SK-N-SH (cell line): ENCODE data around the gene CYP27B1. TPM values are rescaled to one million over a fixed set of nuclear protein-coding genes. Genes with fewer than 3 reads are reported as not detected.

Experiments
- CTCF ChIA-PET: fragments of 300-600, 350-600 bp; formaldehyde crosslinking; extraction: SDS; loops from one replicate; lab custom pipeline; 2021; lab: Yijun Ruan, JAX
- POLR2A ChIA-PET: fragments of 350-600 bp; sonication (Branson Sonifier 250); formaldehyde crosslinking; extraction: SDS; loops from one replicate; lab custom pipeline; 2020; ENCODE audit warnings: antibody characterized with exemption, inconsistent platforms; lab: Yijun Ruan, JAX
- DNase-seq: peaks from one replicate; pipeline ENCODE4 v3.0.0; 2012
- H2AFZ ChIP-seq: fragments of 200-600 bp; sonication (generic); 2 replicates; pipeline ENCODE4 v1.8.1; 2016; ENCODE audit warnings: antibody characterized with exemption, mild to moderate bottlenecking, low read depth
- H3F3A ChIP-seq: fragments of 200-600 bp; sonication (generic); replicated peaks from 2 replicates; pipeline ENCODE3; 2016; ENCODE audit warnings: antibody characterized with exemption, mild to moderate bottlenecking; ENCODE audit not compliant: insufficient read depth
- H3K27ac ChIP-seq, 2 experiments: fragments of 200-500 bp in 1 of 2; fragments of 200-600 bp in 1 of 2; sonication (Bioruptor generic) in 1 of 2; sonication (generic), shearing (Covaris generic) in 1 of 2; 2 replicates each; pipeline versions ENCODE4 v1.5.1 to v1.6.1; 2014 to 2016; ENCODE audit warnings: low read depth in 2 of 2, inconsistent platforms in 1 of 2, low read length in 1 of 2, mild to moderate bottlenecking in 1 of 2, mixed read lengths in 1 of 2
- H3K27me3 ChIP-seq: fragments of 200-600 bp; sonication (generic), shearing (Covaris generic); 2 replicates; pipeline ENCODE4 v1.6.1; 2016; ENCODE audit warnings: mixed run types; ENCODE audit not compliant: insufficient read depth
- H3K36me3 ChIP-seq, 2 experiments: fragments of 200-500 bp in 1 of 2; fragments of 200-600 bp in 1 of 2; sonication (Bioruptor generic) in 1 of 2; sonication (generic) in 1 of 2; replicated peaks in 1 of 2; 2 replicates each; pipeline versions ENCODE3 to v1.5.1; 2014 to 2016; ENCODE audit warnings: low read length in 1 of 2, mild to moderate bottlenecking in 1 of 2; ENCODE audit not compliant: insufficient read depth in 2 of 2, control insufficient read depth in 1 of 2
- H3K4me1 ChIP-seq, 2 experiments: fragments of 200-500 bp in 1 of 2; fragments of 200-600 bp in 1 of 2; sonication (Bioruptor generic) in 1 of 2; sonication (generic), shearing (Covaris generic) in 1 of 2; 2 replicates each; pipeline versions ENCODE4 v1.5.1 to v1.6.1; 2014 to 2016; ENCODE audit warnings: low read depth in 1 of 2, low read length in 1 of 2, mixed run types in 1 of 2; ENCODE audit not compliant: insufficient read depth in 2 of 2, control insufficient read depth in 1 of 2
- H3K4me2 ChIP-seq: fragments of 200-600 bp; sonication (generic), shearing (Covaris generic); 2 replicates; pipeline ENCODE4 v1.6.1; 2017; ENCODE audit warnings: mixed run types
- H3K4me3 ChIP-seq, 2 experiments: fragments of 200-500 bp in 1 of 2; fragments of 200-600 bp in 1 of 2; sonication (Bioruptor generic) in 1 of 2; sonication (generic), shearing (Covaris generic) in 1 of 2; 2 replicates each; pipeline versions ENCODE4 v1.5.1 to v1.8.1; 2014 to 2016; ENCODE audit warnings: low read depth in 2 of 2, inconsistent platforms in 1 of 2, low read length in 1 of 2, mild to moderate bottlenecking in 1 of 2, mixed read lengths in 1 of 2, moderate library complexity in 1 of 2
- H3K79me2 ChIP-seq: fragments of 200-600 bp; sonication (generic); 2 replicates; pipeline ENCODE4 v1.8.1; 2017; ENCODE audit warnings: mild to moderate bottlenecking; ENCODE audit not compliant: insufficient read depth
- H3K9ac ChIP-seq: fragments of 200-600 bp; sonication (generic); 2 replicates; pipeline ENCODE4 v1.6.1; 2017; ENCODE audit warnings: mixed run types
- H3K9me2 ChIP-seq: fragments of 200-600 bp; sonication (generic); 2 replicates; pipeline ENCODE4 v1.6.1; 2017; ENCODE audit warnings: mixed run types
- H3K9me3 ChIP-seq: fragments of 200-600 bp; sonication (generic); 2 replicates; pipeline ENCODE4 v1.6.1; 2017; ENCODE audit warnings: mixed run types, mild to moderate bottlenecking, moderate library complexity
- H4K20me1 ChIP-seq: fragments of 200-600 bp; sonication (generic); 2 replicates; pipeline ENCODE4 v1.6.1; 2017; ENCODE audit warnings: mild to moderate bottlenecking, mixed run types; ENCODE audit not compliant: insufficient read depth
- ELF1 ChIP-seq: IDR thresholded peaks from 2 replicates; pipeline ENCODE4 v1.4.0; 2012
- EZH2phosphoT487 ChIP-seq: fragments of 200-600 bp; sonication (generic); IDR thresholded peaks from 2 replicates; pipeline ENCODE4 v1.6.1; 2017; ENCODE audit warnings: low read depth, mixed run types, mild to moderate bottlenecking, antibody characterized with exemption, moderate library complexity, borderline replicate concordance
- MXI1 ChIP-seq: IDR thresholded peaks from 2 replicates; pipeline ENCODE4 v1.6.1; 2012; ENCODE audit warnings: mild to moderate bottlenecking, low read depth, low read length, improper control_type of control experiment
- RAD21 ChIP-seq: IDR thresholded peaks from 2 replicates; pipeline ENCODE4 v1.6.1; 2012; ENCODE audit warnings: mild to moderate bottlenecking, low read length
- REST ChIP-seq: IDR thresholded peaks from 2 replicates; pipeline ENCODE4 v1.6.1; 2012; ENCODE audit warnings: mild to moderate bottlenecking, low read depth, low read length, moderate library complexity
- RXRA ChIP-seq: IDR thresholded peaks from 2 replicates; pipeline ENCODE4 v1.4.0; 2012; ENCODE audit warnings: low read depth, mild to moderate bottlenecking, borderline replicate concordance
- TCF12 ChIP-seq: IDR thresholded peaks from 2 replicates; pipeline ENCODE4 v1.4.0; 2012
- YY1 ChIP-seq: IDR thresholded peaks from 2 replicates; pipeline ENCODE4 v1.4.0; 2012; ENCODE audit warnings: low read depth, mild to moderate bottlenecking
- WGBS: methylation state at CpG from one replicate; pipeline ENCODE4 v1.1.6; 2017; ENCODE audit warnings: low lambda C conversion rate; 5-methylcytosine and 5-hydroxymethylcytosine counted together
- polyA plus RNA-seq, 3 experiments: library from polyadenylated mRNA; depleted of rRNA; stranded (reverse); fragments of >200 nt; gene quantifications; 2 replicates each; pipeline ENCODE4 v1.2.3, GENCODE V29; 2012
- TF ChIP-seq, protein P1 (sequence below): IDR thresholded peaks from 2 replicates; pipeline ENCODE4; 2012
- TF ChIP-seq, protein P2 (sequence below): IDR thresholded peaks from 2 replicates; pipeline ENCODE4 v1.4.0; 2012; ENCODE audit warnings: low read depth, borderline replicate concordance
- TF ChIP-seq, protein P3 (sequence below): fragments of 150-350 bp; IDR thresholded peaks from 2 replicates; pipeline ENCODE4 v1.6.1; 2017; ENCODE audit warnings: antibody characterized with exemption, low read length, low read depth, borderline replicate concordance

CYP27B1 gene
- polyA plus RNA-seq, 1 of the 3 experiments (the other 2 are of a cell fraction): 1.7 TPM

- Histone ChIP-seq H3K9me2 (no peaks in the 10 kb centered on the region), H3K4me2 (no peak overlapping the region), H3K27me3 (no peaks in the 10 kb centered on the region), H3K79me2 (peaks cover 31% of the 10 kb centered on the region), H3F3A (peaks cover 18% of the 10 kb centered on the region), H3K4me1 (peaks cover 0 to 5% of the 10 kb centered on the region in 2 experiments; a peak in 1 of 4 replicates), H2AFZ (no peak overlapping the region), H4K20me1 (no peaks in the 10 kb centered on the region), H3K9me3 (no peaks in the 10 kb centered on the region), H3K4me3 (peak overlapping the region; percentile 82 to 93; a peak in 3 of 4 replicates), H3K36me3 (peaks cover 22 to 30% of the 10 kb centered on the region in 2 experiments), H3K9ac (no peak overlapping the region), H3K27ac (no peak overlapping the region)
- 25% methylated on average over 4 of the region's 4 CpGs for WGBS
- DNase-seq: no peak
- no peak for TF ChIP-seq YY1
- no peak for TF ChIP-seq RAD21
- TF ChIP-seq MXI1: no peak
- TF ChIP-seq TCF12: no peak
- no peak for TF ChIP-seq ELF1
- TF ChIP-seq, protein P1, sequence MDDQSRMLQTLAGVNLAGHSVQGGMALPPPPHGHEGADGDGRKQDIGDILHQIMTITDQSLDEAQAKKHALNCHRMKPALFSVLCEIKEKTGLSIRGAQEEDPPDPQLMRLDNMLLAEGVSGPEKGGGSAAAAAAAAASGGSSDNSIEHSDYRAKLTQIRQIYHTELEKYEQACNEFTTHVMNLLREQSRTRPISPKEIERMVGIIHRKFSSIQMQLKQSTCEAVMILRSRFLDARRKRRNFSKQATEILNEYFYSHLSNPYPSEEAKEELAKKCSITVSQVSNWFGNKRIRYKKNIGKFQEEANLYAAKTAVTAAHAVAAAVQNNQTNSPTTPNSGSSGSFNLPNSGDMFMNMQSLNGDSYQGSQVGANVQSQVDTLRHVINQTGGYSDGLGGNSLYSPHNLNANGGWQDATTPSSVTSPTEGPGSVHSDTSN: no peak
- TF ChIP-seq RXRA: no peak
- TF ChIP-seq EZH2phosphoT487: no peak
- no peak for TF ChIP-seq REST
- TF ChIP-seq, protein P2, sequence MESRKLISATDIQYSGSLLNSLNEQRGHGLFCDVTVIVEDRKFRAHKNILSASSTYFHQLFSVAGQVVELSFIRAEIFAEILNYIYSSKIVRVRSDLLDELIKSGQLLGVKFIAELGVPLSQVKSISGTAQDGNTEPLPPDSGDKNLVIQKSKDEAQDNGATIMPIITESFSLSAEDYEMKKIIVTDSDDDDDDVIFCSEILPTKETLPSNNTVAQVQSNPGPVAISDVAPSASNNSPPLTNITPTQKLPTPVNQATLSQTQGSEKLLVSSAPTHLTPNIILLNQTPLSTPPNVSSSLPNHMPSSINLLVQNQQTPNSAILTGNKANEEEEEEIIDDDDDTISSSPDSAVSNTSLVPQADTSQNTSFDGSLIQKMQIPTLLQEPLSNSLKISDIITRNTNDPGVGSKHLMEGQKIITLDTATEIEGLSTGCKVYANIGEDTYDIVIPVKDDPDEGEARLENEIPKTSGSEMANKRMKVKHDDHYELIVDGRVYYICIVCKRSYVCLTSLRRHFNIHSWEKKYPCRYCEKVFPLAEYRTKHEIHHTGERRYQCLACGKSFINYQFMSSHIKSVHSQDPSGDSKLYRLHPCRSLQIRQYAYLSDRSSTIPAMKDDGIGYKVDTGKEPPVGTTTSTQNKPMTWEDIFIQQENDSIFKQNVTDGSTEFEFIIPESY: no peak
- TF ChIP-seq, protein P3, sequence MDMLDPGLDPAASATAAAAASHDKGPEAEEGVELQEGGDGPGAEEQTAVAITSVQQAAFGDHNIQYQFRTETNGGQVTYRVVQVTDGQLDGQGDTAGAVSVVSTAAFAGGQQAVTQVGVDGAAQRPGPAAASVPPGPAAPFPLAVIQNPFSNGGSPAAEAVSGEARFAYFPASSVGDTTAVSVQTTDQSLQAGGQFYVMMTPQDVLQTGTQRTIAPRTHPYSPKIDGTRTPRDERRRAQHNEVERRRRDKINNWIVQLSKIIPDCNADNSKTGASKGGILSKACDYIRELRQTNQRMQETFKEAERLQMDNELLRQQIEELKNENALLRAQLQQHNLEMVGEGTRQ: no peak
- ChIA-PET POLR2A (interaction anchor here (1.2 kb wide), 1 partner anchor 10 kb away, joined by 4 read pairs; the partner anchor contains the start of genes EEF1AKMT3 and METTL1), CTCF (interaction anchor here (0.9 to 1.6 kb wide), 10 partner anchors 10 to 124 kb away, joined by 3 to 17 read pairs (median 4); partner anchors contain the start of gene CDK4)
These were observed 15.3 kb upstream of the CYP27B1 start for GRCh38 chr12:57782243-57782607.
